ENCODE measurements around the gene FAM89B.

GRCh38 chr11:65604258-65604657, 31.9 kb downstream of the FAM89B start:
- TF ChIP-seq POLR2AphosphoS5 (IDR thresholded peaks at IDR 0.05; ENCODE audit: insufficient read depth in 1 of 2, low read depth in 1 of 2) (no peak), POLR2A (IDR thresholded peaks at IDR 0.05) (no peak)
- TF ChIP-seq, protein P1, sequence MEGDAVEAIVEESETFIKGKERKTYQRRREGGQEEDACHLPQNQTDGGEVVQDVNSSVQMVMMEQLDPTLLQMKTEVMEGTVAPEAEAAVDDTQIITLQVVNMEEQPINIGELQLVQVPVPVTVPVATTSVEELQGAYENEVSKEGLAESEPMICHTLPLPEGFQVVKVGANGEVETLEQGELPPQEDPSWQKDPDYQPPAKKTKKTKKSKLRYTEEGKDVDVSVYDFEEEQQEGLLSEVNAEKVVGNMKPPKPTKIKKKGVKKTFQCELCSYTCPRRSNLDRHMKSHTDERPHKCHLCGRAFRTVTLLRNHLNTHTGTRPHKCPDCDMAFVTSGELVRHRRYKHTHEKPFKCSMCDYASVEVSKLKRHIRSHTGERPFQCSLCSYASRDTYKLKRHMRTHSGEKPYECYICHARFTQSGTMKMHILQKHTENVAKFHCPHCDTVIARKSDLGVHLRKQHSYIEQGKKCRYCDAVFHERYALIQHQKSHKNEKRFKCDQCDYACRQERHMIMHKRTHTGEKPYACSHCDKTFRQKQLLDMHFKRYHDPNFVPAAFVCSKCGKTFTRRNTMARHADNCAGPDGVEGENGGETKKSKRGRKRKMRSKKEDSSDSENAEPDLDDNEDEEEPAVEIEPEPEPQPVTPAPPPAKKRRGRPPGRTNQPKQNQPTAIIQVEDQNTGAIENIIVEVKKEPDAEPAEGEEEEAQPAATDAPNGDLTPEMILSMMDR (IDR thresholded peaks at IDR 0.05) = no peak

All from vagina (tissue), 2 donors.